GM19452 (cell line): ENCODE data around the gene ISG20.

Source experiments
- ATAC-seq: cut with Tn5 transposase; IDR thresholded peaks from one replicate; pipeline ENCODE4 v1.9.1; 2021; ENCODE audit not compliant: unreplicated experiment

ISG20 gene

GRCh38 chr15:88680241-88681001 lies 41.6 kb downstream of the ISG20 start:
- ATAC-seq, result no peak

GRCh38 chr15:88681610-88682221 lies 42.9 kb downstream of the ISG20 start:
- ATAC-seq, result no peak

GRCh38 chr15:88684345-88684744 lies 45.5 kb downstream of the ISG20 start:
- no peak for ATAC-seq

GRCh38 chr15:88686166-88686565 lies 47.4 kb downstream of the ISG20 start:
- no peak for ATAC-seq

GRCh38 chr15:88688394-88688933 lies 49.6 kb downstream of the ISG20 start:
- ATAC-seq, result no peak

- no peak for ATAC-seq
These were observed 51.5 kb downstream of the ISG20 start for GRCh38 chr15:88690331-88690730.

- no peak for ATAC-seq
These were observed 54.4 kb downstream of the ISG20 start for GRCh38 chr15:88693191-88693590.

GRCh38 chr15:88695101-88695500 lies 56.3 kb downstream of the ISG20 start:
- ATAC-seq, result no peak

- ATAC-seq, result no peak
These were observed 57.0 kb downstream of the ISG20 start for GRCh38 chr15:88695691-88696251.

- ATAC-seq, result no peak
These were observed 57.4 kb downstream of the ISG20 start for GRCh38 chr15:88696254-88696653.

GRCh38 chr15:88697276-88697675 lies 58.5 kb downstream of the ISG20 start:
- ATAC-seq, result no peak

- no peak for ATAC-seq
These were observed 61.0 kb downstream of the ISG20 start for GRCh38 chr15:88699861-88700260.

GRCh38 chr15:88700716-88701115 lies 61.9 kb downstream of the ISG20 start:
- ATAC-seq, result no peak

- no peak for ATAC-seq
These were observed 62.8 kb downstream of the ISG20 start for GRCh38 chr15:88701561-88702095.

- no peak for ATAC-seq
These were observed 64.2 kb downstream of the ISG20 start for GRCh38 chr15:88702983-88703382.

GRCh38 chr15:88703533-88703932 lies 64.7 kb downstream of the ISG20 start:
- ATAC-seq, result no peak

- no peak for ATAC-seq
These were observed 66.3 kb downstream of the ISG20 start for GRCh38 chr15:88704791-88705768.

GRCh38 chr15:88705769-88706165 lies 67.0 kb downstream of the ISG20 start:
- ATAC-seq, result no peak
